GM21786 (cell line): ENCODE measurements around the gene GAS6.
"Not testable (repeated sequence)": the region's sequence is repeated elsewhere in the genome, so short reads cannot be mapped to it uniquely, and the experiment has no call there.

Source experiments
- ATAC-seq: cut with Tn5 transposase; IDR thresholded peaks from one replicate; pipeline ENCODE4 v1.9.1; 2021; ENCODE audit not compliant: unreplicated experiment

GAS6 gene

GRCh38 chr13:113826446-113826845 lies 37.4 kb downstream of the GAS6 start:
- ATAC-seq: not testable (repeated sequence)

DNA sequence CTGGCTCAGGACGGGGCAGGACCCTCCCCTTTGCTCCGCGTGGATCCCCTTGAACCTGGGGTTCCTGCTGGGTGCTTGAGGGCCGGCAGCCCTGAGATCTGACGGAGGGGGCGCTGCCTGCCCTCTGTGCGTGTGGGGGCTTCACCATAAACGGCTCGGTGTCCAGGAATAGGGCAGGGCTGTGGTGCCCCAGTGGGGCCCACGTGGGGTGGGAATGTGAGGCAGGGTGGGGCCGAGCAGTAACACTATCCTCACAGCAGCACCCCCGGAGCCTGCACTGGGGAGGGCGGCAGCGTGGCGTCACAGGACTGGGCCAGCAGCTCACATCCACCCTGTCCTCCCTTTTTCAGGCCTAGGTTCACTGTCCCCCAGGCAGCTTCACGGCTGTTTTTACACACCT lies 38.0 kb downstream of the GAS6 start:
- ATAC-seq: no peak

DNA sequence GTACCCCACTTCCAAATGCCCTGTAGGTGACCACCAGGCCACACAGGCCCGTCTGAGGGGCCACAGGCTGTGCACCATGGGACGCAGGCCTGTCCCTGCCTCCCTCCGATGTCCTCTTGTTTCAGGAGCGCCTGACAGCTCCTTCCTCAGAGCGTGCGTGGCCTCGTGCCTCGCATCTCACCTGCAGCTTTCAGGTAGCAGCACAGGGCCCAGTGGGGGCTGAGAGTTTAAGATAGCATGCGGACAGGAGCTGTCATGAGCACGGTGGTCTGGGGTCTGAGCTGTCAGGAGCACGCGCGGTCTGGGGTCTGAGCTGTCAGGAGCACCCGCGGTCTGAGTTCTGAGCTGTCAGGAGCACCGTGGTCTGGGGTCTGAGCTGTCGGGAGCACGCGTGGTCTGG lies 40.1 kb downstream of the GAS6 start:
- no peak for ATAC-seq

DNA sequence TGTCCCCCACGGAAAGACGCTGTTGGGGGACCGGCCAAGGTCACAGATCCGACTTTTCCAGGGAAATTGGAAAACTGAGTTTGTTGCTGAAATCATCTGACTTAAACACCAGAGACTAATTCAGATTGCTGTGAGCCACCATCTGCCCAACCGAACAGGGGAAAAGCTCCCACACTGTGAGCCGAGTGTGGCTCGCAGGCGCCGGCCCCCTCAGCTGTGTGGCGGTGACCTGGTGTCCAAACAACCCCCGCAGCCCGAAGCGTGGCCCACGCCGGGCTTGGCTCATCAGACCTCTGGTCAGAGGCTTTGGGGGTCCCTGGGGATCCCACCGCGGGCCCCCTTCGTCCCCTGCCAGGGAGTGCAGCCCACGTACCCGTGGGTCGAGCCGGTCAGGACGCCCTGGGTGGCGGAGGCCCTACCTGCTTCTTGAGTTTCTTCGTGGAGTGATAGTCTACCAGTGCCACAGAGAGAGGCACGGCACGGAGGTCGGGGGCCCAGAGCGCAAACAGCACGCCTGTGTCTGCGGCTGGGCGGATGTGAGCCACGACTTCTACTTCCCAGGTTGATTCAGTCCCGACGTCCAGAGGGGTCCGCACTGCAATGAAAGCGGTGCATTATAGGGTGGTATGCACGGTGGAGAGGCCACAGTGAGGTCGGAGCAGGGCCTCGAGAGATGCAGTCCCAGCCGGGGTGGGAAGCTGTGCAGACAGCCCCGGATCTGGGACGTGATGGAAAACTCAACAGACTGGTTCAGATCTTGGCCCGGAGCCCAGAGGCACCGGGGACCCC lies 40.7 kb downstream of the GAS6 start:
- ATAC-seq: no peak

DNA sequence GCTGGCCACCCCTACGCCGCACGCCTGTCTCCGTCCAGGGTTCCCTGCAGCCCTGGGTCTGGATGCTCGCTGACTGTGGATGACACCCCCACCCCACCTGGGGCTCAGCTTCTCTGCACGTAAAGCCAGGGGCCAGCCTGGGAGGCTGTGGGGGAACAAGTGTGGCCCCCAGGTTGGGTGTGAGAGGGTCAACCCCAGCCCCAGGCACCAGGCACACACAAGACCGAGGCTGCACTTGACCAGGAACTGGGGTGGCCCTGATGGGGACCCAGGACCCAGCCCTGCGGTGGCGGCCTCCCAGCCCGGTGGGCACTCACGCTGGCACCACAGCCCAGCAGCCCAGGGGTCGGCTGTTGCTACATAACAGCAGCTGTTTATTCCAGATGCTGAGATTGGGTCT lies 41.6 kb downstream of the GAS6 start:
- ATAC-seq: no peak

DNA sequence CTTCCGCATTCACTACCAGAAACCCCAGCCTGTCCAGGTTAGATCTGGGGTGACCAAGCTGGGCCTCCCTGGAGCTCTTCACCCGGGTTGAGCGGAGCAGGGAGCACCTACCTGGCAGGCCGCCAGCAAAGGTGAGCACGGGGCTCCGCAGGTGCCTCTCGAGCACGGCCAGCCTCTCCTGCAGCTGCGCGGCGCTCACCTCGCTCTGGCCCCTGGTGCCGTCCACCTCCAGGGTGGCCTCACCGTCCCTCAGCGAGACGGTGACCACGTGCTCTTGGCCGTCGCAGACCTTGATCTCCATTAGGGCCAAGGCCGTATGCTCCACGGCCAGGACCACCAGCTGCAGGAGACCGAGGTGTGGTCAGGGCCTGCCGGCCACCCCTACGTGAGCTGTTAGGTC lies 42.0 kb downstream of the GAS6 start:
- no peak for ATAC-seq

GRCh38 chr13:113820813-113821651 lies 42.8 kb downstream of the GAS6 start:
- no peak for ATAC-seq

DNA sequence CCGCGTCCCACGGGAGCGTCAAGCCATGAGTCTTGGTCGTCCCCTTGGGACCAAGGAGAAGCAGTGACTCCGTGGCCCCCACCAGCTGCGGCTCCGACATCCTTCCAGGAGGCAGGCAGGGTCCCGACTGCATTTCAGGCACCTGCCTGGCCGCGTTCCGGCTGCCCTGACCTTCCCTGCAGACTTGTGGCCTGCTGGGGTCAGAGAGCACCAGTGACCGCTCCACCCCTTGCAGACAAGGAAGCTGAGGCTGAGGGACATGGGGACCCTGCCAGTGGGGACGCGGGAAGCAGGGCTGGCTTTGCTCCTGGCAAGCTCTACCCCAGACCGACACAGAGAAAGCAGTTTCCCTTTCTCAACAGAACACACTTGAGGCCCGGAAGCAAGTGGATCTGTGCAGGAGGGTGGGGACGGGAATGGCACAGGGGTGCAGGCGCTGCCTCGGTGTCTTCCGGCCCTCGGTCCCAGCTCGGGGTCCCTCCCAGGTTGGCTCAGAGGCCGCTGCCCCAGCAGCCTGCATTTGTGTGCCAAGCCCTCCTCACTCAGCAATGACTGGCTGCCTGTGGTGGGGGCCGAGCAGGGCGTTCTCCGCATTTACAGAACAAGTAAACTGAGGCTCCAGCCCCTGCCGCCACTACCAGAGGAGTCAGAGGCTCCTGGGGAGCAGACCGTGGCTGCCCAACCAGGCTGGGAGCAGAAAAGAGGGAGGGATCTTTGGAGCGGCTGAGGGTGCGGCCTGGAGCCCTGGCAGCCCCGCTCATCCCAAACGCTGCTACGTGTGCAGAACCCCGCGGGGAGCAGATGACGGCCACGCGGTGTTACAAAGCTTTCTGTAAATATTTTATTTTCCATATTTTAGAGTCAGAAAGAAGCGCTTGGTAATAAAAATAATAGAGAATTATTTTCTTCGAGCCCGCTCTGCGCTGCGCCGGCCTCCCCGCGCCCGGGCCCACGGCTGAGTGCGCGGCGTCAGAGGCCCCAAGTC lies 43.9 kb downstream of the GAS6 start:
- no peak for ATAC-seq

GRCh38 chr13:113819341-113819730 lies 44.5 kb downstream of the GAS6 start:
- ATAC-seq: no peak

DNA sequence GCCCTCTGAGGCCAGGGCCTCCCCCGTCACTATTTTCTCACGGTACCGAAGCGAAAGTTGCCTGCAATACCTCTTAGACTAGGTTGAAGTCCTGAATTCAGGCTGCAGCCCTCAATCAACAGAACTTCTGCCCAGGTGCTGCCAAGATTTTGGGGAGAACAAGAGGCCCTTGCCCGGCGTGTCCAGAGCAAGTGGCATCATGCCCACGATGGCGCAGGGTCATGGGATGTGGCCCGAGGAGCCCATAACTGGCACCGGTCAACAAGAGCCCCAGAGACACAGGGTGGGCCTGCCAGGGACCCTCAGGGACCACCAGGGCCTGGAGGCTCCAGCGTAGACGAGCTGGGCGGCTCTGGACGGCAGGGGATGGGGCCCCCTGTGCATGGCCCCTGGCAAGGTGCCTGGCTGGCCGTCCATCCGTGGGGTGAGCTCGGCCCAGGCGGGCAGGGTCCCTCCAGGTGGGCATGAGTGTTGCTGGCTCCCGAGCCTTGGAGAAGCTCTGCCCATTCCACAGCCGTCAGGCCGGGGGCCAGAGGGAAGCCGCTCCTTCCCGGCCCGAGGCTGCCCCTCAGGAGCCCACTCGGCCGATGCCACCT lies 45.1 kb downstream of the GAS6 start:
- no peak for ATAC-seq

- no peak for ATAC-seq
These were observed 45.8 kb downstream of the GAS6 start for GRCh38 chr13:113817860-113818691.

DNA sequence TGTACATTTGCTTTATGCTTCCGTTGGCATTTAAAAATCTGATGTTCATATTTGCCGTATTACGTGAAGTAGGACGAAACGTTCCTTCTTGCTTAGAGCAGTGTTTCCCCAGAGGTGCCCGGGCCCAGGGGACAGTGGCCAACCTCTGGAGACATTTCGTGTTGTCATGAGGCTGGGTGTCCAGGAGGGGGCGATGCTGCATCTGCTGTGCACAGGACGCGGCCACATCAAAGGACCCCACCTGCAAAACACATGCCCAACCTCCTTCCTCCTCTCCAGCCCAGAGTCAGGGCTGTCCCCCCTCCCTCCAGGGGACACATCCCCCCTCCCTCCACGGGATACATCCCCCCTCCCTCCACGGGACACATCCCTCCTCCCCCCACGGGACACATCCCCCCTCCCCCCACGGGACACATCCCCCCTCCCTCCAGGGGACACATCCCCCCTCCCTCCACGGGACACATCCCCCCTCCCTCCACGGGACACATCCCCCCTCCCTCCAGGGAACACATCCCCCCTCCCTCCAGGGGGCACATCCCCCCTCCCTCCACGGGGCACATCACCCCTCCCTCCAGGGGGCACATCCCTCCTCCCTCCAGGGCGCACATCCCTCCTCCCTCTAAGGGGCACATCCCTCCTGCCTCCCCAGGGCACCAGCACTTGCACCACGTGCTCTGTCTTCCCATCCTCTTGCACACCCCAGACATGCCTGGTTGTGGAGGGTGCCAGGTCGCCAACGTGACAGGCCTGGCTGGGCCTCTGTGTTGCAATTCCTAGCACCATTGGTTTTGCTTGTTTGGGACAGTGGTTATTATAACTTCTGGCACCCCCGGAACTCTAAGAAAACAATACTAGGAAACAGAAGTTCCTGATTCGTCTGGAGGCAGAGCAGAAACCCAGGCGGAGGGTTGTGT lies 46.7 kb downstream of the GAS6 start:
- ATAC-seq: no peak

- ATAC-seq: no peak
These were observed 47.5 kb downstream of the GAS6 start for GRCh38 chr13:113816254-113816929.

- ATAC-seq: no peak
These were observed 48.5 kb downstream of the GAS6 start for GRCh38 chr13:113815151-113816058.

DNA sequence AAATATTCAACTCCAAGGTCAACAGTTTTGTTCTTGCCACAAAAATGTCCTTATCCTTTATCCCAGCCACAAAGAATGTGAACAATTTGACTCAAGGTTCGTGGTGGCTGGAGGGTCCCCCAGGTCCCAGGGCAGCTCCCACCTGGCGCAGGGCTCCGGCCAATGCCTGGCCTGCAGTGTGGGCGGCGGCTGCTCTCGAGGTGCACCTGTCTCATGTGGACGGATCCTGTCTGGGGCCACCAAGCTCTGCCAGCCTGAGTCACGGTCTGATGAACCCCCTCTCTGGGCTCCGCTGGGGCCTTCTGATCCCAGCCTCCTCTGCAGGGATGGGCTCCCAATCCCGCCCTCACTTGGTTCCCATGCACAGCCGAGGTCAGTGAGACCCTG lies 49.4 kb downstream of the GAS6 start:
- ATAC-seq: no peak

DNA sequence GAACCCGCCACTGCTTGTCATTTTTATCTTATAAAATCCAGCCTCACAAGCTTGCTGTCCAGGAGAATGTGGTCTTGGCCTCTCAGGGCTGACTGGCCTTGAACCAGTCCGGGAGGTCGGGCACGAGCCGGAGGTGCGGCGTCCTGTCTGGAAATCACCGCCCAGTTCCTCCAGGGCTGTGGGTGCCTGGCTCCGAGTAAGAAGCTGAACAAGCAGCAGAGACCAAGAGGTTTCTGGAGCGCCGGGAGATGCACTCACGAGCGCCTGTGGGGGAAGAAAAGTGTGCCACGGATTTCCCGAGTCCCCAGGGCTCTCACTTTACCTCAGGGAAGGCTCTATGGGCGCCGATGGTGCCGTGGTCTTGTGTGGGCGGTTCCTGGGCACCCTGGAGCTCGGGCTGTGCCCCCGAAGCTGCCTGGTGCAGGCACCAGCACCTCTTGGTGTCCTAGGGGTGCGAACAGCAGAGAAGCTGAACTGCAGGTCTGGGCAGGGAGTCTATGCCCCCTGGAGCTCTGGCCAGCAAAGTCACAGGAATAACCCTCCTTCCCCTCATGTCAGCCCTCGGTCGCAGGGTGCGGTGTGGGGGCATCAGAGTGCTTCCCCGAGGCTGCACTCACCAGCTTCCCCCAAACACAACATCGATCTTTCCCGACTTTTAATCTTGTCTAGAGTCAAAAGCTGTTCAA lies 50.0 kb downstream of the GAS6 start:
- no peak for ATAC-seq
